Renal cortex interstitium (tissue), 11 donors: ENCODE data around the gene KCNMA1. TPM values are rescaled to one million over a fixed set of nuclear protein-coding genes. Genes with fewer than 3 reads are reported as not detected.
"Not testable (repeated sequence)": the region's sequence is repeated elsewhere in the genome, so short reads cannot be mapped to it uniquely, and the experiment has no call there.

Source experiments
- DNase-seq, 11 donors: peaks; one replicate each; pipeline ENCODE4 v3.0.0-alpha.2; 2013; ENCODE audit warnings: low read depth in 9 of 11, low spot score in 4 of 11; ENCODE audit errors: extremely low read depth in 1 of 11
- polyA plus RNA-seq, 3 donors: library from polyadenylated mRNA; unstranded; fragments of 120-200 nt; gene quantifications; one replicate each; pipeline ENCODE4 v1.2.1, GENCODE V29; 2013; ENCODE audit not compliant: insufficient read length in 3 of 3

The KCNMA1 gene
- polyA plus RNA-seq, 3 donors = 3.3 to 3.7 (median 3.3) TPM

GRCh38 chr10:77575271-77576006 is 62.2 kb downstream of the KCNMA1 start:
- no peak for DNase-seq

GRCh38 chr10:77574438-77574837 is 63.2 kb downstream of the KCNMA1 start:
- no peak for DNase-seq

- not testable (repeated sequence) for DNase-seq
Measured at GRCh38 chr10:77572520-77572919, 65.1 kb downstream of the KCNMA1 start.

GRCh38 chr10:77571490-77571889 is 66.1 kb downstream of the KCNMA1 start:
- no peak for DNase-seq

- DNase-seq = no peak
Measured at GRCh38 chr10:77566914-77567566, 70.6 kb downstream of the KCNMA1 start.

GRCh38 chr10:77566236-77566635 is 71.4 kb downstream of the KCNMA1 start:
- DNase-seq = no peak

- DNase-seq = no peak
Measured at GRCh38 chr10:77565590-77566023, 72.0 kb downstream of the KCNMA1 start.

GRCh38 chr10:77564731-77565589 is 72.6 kb downstream of the KCNMA1 start:
- no peak for DNase-seq

GRCh38 chr10:77563638-77564270 is 73.9 kb downstream of the KCNMA1 start:
- no peak for DNase-seq

GRCh38 chr10:77562742-77563141 is 74.9 kb downstream of the KCNMA1 start:
- DNase-seq = no peak

GRCh38 chr10:77561991-77562390 is 75.6 kb downstream of the KCNMA1 start:
- no peak for DNase-seq

- no peak for DNase-seq
Measured at GRCh38 chr10:77560471-77560870, 77.1 kb downstream of the KCNMA1 start.

- no peak for DNase-seq
Measured at GRCh38 chr10:77560052-77560451, 77.6 kb downstream of the KCNMA1 start.

- no peak for DNase-seq
Measured at GRCh38 chr10:77556990-77557601, 80.5 kb downstream of the KCNMA1 start.

- no peak for DNase-seq
Measured at GRCh38 chr10:77555591-77556212, 81.9 kb downstream of the KCNMA1 start.

GRCh38 chr10:77554996-77555397 is 82.6 kb downstream of the KCNMA1 start:
- DNase-seq = no peak

GRCh38 chr10:77553966-77554365 is 83.6 kb downstream of the KCNMA1 start:
- DNase-seq = no peak

- DNase-seq = no peak
Measured at GRCh38 chr10:77553311-77553710, 84.3 kb downstream of the KCNMA1 start.
